ENCODE measurements around the gene BBX.

The BBX gene

GRCh38 chr3:107632576-107632975, 109.8 kb downstream of the BBX start:
- DNase-seq (ENCODE audit: low spot score), result no peak
- H3K9ac ChIP-seq (ENCODE audit: low read depth, low read length, poor library complexity), result no peak overlapping the region
- H2BK120ac ChIP-seq (ENCODE audit: low read depth, low read length), result no peak overlapping the region
- H3K79me1 ChIP-seq (ENCODE audit: low read depth, low read length), result no peaks in the 10 kb centered on the region
- H3K27me3 ChIP-seq (ENCODE audit: control insufficient read depth in 3 of 3, insufficient read depth in 3 of 3, low read depth in 1 of 3, low read length in 3 of 3), result no peaks in the 10 kb centered on the region
- H3K4ac ChIP-seq (ENCODE audit: low read length), result no peak overlapping the region
- H2BK15ac ChIP-seq (ENCODE audit: low read length), result no peak overlapping the region
- no peak overlapping the region for H3K23ac ChIP-seq (ENCODE audit: low read depth, low read length, poor library complexity)
- no peak overlapping the region for H3K27ac ChIP-seq (replicated peaks; ENCODE audit: low read length)
- no peaks in the 10 kb centered on the region for H3K36me3 ChIP-seq (replicated peaks in 1 of 2; ENCODE audit: control insufficient read depth in 2 of 2, insufficient read depth in 2 of 2, low read length in 2 of 2)
- no peak overlapping the region for H3K14ac ChIP-seq (ENCODE audit: low read length)
- WGBS, 2 donors (ENCODE audit: extremely low coverage in 2 of 2, insufficient read length in 2 of 2, insufficient replicate concordance in 1 of 2), result no CpG with 5 or more reads among the region's 2 CpGs
- H3K4me1 ChIP-seq (ENCODE audit: control insufficient read depth in 2 of 2, insufficient read depth in 1 of 2, low read depth in 1 of 2, low read length in 2 of 2), result no peaks in the 10 kb centered on the region
- H3K4me2 ChIP-seq (ENCODE audit: insufficient read depth, low read length, poor library complexity, severe bottlenecking), result no peak overlapping the region
- H3K4me3 ChIP-seq (ENCODE audit: low read length in 2 of 2), result no peak overlapping the region
- H2BK5ac ChIP-seq (ENCODE audit: low read length), result no peak overlapping the region
- no peak overlapping the region for H4K8ac ChIP-seq (ENCODE audit: low read depth, low read length)
- H2BK12ac ChIP-seq (ENCODE audit: low read length), result no peak overlapping the region
- H4K91ac ChIP-seq (ENCODE audit: low read depth, low read length, poor library complexity), result no peak overlapping the region
- no peaks in the 10 kb centered on the region for H3K9me3 ChIP-seq (replicated peaks in 1 of 2; ENCODE audit: control insufficient read depth in 2 of 2, insufficient read depth in 1 of 2, low read depth in 1 of 2, low read length in 2 of 2)
- no peak overlapping the region for H3K18ac ChIP-seq (ENCODE audit: low read length)
- H2AFZ ChIP-seq (ENCODE audit: low read length), result no peak overlapping the region
- H2AK5ac ChIP-seq (ENCODE audit: low read depth, low read length), result no peak overlapping the region

GRCh38 chr3:107633327-107634098, 110.8 kb downstream of the BBX start:
- H3K79me1 ChIP-seq (ENCODE audit: low read depth, low read length), result no peaks in the 10 kb centered on the region
- no peak overlapping the region for H3K4ac ChIP-seq (ENCODE audit: low read length)
- H3K36me3 ChIP-seq (replicated peaks in 1 of 2; ENCODE audit: control insufficient read depth in 2 of 2, insufficient read depth in 2 of 2, low read length in 2 of 2), result no peaks in the 10 kb centered on the region
- no peak overlapping the region for H2BK12ac ChIP-seq (ENCODE audit: low read length)
- no peaks in the 10 kb centered on the region for H3K4me1 ChIP-seq (ENCODE audit: control insufficient read depth in 2 of 2, insufficient read depth in 1 of 2, low read depth in 1 of 2, low read length in 2 of 2)
- H2BK5ac ChIP-seq (ENCODE audit: low read length), result no peak overlapping the region
- no peak overlapping the region for H3K18ac ChIP-seq (ENCODE audit: low read length)
- no peak overlapping the region for H4K8ac ChIP-seq (ENCODE audit: low read depth, low read length)
- no peak overlapping the region for H3K14ac ChIP-seq (ENCODE audit: low read length)
- H3K9ac ChIP-seq (ENCODE audit: low read depth, low read length, poor library complexity), result no peak overlapping the region
- no peak for DNase-seq (ENCODE audit: low spot score)
- no peak overlapping the region for H3K4me2 ChIP-seq (ENCODE audit: insufficient read depth, low read length, poor library complexity, severe bottlenecking)
- H3K4me3 ChIP-seq (ENCODE audit: low read length in 2 of 2), result no peak overlapping the region
- no peak overlapping the region for H2AK5ac ChIP-seq (ENCODE audit: low read depth, low read length)
- H3K27ac ChIP-seq (replicated peaks; ENCODE audit: low read length), result no peak overlapping the region
- no peak overlapping the region for H3K23ac ChIP-seq (ENCODE audit: low read depth, low read length, poor library complexity)
- no CpG with 5 or more reads among the region's 3 CpGs for WGBS, 2 donors (ENCODE audit: extremely low coverage in 2 of 2, insufficient read length in 2 of 2, insufficient replicate concordance in 1 of 2)
- no peak overlapping the region for H4K91ac ChIP-seq (ENCODE audit: low read depth, low read length, poor library complexity)
- no peak overlapping the region for H2BK15ac ChIP-seq (ENCODE audit: low read length)
- no peak overlapping the region for H2BK120ac ChIP-seq (ENCODE audit: low read depth, low read length)
- H3K27me3 ChIP-seq (ENCODE audit: control insufficient read depth in 3 of 3, insufficient read depth in 3 of 3, low read depth in 1 of 3, low read length in 3 of 3), result no peaks in the 10 kb centered on the region
- H2AFZ ChIP-seq (ENCODE audit: low read length), result no peak overlapping the region
- no peaks in the 10 kb centered on the region for H3K9me3 ChIP-seq (replicated peaks in 1 of 2; ENCODE audit: control insufficient read depth in 2 of 2, insufficient read depth in 1 of 2, low read depth in 1 of 2, low read length in 2 of 2)

- no peak overlapping the region for H3K9ac ChIP-seq (ENCODE audit: low read depth, low read length, poor library complexity)
- no peaks in the 10 kb centered on the region for H3K36me3 ChIP-seq (replicated peaks in 1 of 2; ENCODE audit: control insufficient read depth in 2 of 2, insufficient read depth in 2 of 2, low read length in 2 of 2)
- H2BK15ac ChIP-seq (ENCODE audit: low read length), result no peak overlapping the region
- H3K4me3 ChIP-seq (ENCODE audit: low read length in 2 of 2), result no peak overlapping the region
- no peak overlapping the region for H2AK5ac ChIP-seq (ENCODE audit: low read depth, low read length)
- H2BK12ac ChIP-seq (ENCODE audit: low read length), result no peak overlapping the region
- no peak for DNase-seq (ENCODE audit: low spot score)
- H2BK5ac ChIP-seq (ENCODE audit: low read length), result no peak overlapping the region
- no peak overlapping the region for H3K4me2 ChIP-seq (ENCODE audit: insufficient read depth, low read length, poor library complexity, severe bottlenecking)
- H3K18ac ChIP-seq (ENCODE audit: low read length), result no peak overlapping the region
- H2BK120ac ChIP-seq (ENCODE audit: low read depth, low read length), result no peak overlapping the region
- no peak overlapping the region for H3K27ac ChIP-seq (replicated peaks; ENCODE audit: low read length)
- no peaks in the 10 kb centered on the region for H3K79me1 ChIP-seq (ENCODE audit: low read depth, low read length)
- no CpG with 5 or more reads among the region's 3 CpGs for WGBS, 2 donors (ENCODE audit: extremely low coverage in 2 of 2, insufficient read length in 2 of 2, insufficient replicate concordance in 1 of 2)
- H3K23ac ChIP-seq (ENCODE audit: low read depth, low read length, poor library complexity), result no peak overlapping the region
- H3K4me1 ChIP-seq (ENCODE audit: control insufficient read depth in 2 of 2, insufficient read depth in 1 of 2, low read depth in 1 of 2, low read length in 2 of 2), result no peaks in the 10 kb centered on the region
- no peak overlapping the region for H3K14ac ChIP-seq (ENCODE audit: low read length)
- H3K9me3 ChIP-seq (replicated peaks in 1 of 2; ENCODE audit: control insufficient read depth in 2 of 2, insufficient read depth in 1 of 2, low read depth in 1 of 2, low read length in 2 of 2), result no peaks in the 10 kb centered on the region
- no peak overlapping the region for H4K91ac ChIP-seq (ENCODE audit: low read depth, low read length, poor library complexity)
- H3K4ac ChIP-seq (ENCODE audit: low read length), result no peak overlapping the region
- H3K27me3 ChIP-seq (ENCODE audit: control insufficient read depth in 3 of 3, insufficient read depth in 3 of 3, low read depth in 1 of 3, low read length in 3 of 3), result no peaks in the 10 kb centered on the region
- no peak overlapping the region for H2AFZ ChIP-seq (ENCODE audit: low read length)
- H4K8ac ChIP-seq (ENCODE audit: low read depth, low read length), result no peak overlapping the region
Measured at GRCh38 chr3:107634099-107634489, 111.3 kb downstream of the BBX start.

GRCh38 chr3:107637416-107638183, 114.8 kb downstream of the BBX start:
- no peaks in the 10 kb centered on the region for H3K9me3 ChIP-seq (replicated peaks in 1 of 2; ENCODE audit: control insufficient read depth in 2 of 2, insufficient read depth in 1 of 2, low read depth in 1 of 2, low read length in 2 of 2)
- no peak overlapping the region for H3K14ac ChIP-seq (ENCODE audit: low read length)
- H3K4ac ChIP-seq (ENCODE audit: low read length), result no peak overlapping the region
- H3K79me1 ChIP-seq (ENCODE audit: low read depth, low read length), result no peaks in the 10 kb centered on the region
- no peak overlapping the region for H2BK15ac ChIP-seq (ENCODE audit: low read length)
- no peaks in the 10 kb centered on the region for H3K27me3 ChIP-seq (ENCODE audit: control insufficient read depth in 3 of 3, insufficient read depth in 3 of 3, low read depth in 1 of 3, low read length in 3 of 3)
- no peaks in the 10 kb centered on the region for H3K36me3 ChIP-seq (replicated peaks in 1 of 2; ENCODE audit: control insufficient read depth in 2 of 2, insufficient read depth in 2 of 2, low read length in 2 of 2)
- no peak overlapping the region for H3K23ac ChIP-seq (ENCODE audit: low read depth, low read length, poor library complexity)
- peaks cover 0 to 4% of the 10 kb centered on the region in 2 donors for H3K4me1 ChIP-seq (ENCODE audit: control insufficient read depth in 2 of 2, insufficient read depth in 1 of 2, low read depth in 1 of 2, low read length in 2 of 2)
- H4K91ac ChIP-seq (ENCODE audit: low read depth, low read length, poor library complexity), result no peak overlapping the region
- H2BK12ac ChIP-seq (ENCODE audit: low read length), result no peak overlapping the region
- no peak overlapping the region for H3K4me3 ChIP-seq (ENCODE audit: low read length in 2 of 2)
- no peak overlapping the region for H2BK120ac ChIP-seq (ENCODE audit: low read depth, low read length)
- no peak overlapping the region for H3K18ac ChIP-seq (ENCODE audit: low read length)
- H2AK5ac ChIP-seq (ENCODE audit: low read depth, low read length), result no peak overlapping the region
- H3K27ac ChIP-seq (replicated peaks; ENCODE audit: low read length), result no peak overlapping the region
- no peak for DNase-seq (ENCODE audit: low spot score)
- H2BK5ac ChIP-seq (ENCODE audit: low read length), result no peak overlapping the region
- no peak overlapping the region for H4K8ac ChIP-seq (ENCODE audit: low read depth, low read length)
- no peak overlapping the region for H3K4me2 ChIP-seq (ENCODE audit: insufficient read depth, low read length, poor library complexity, severe bottlenecking)
- H2AFZ ChIP-seq (ENCODE audit: low read length), result no peak overlapping the region
- WGBS, 2 donors (ENCODE audit: extremely low coverage in 2 of 2, insufficient read length in 2 of 2, insufficient replicate concordance in 1 of 2), result no CpG with 5 or more reads among the region's 5 CpGs
- H3K9ac ChIP-seq (ENCODE audit: low read depth, low read length, poor library complexity), result no peak overlapping the region
